SK-N-SH treated with all-trans-retinoic acid at 6 μM for 48 hours (cell line): ENCODE results near the gene THAP5.

Experiments
- ATAC-seq: fragments of 200-7000 bp; cut with Tn5 transposase; 3 replicates; pipeline ENCODE4 v1.9.1; 2020; ENCODE audit warnings: mild to moderate bottlenecking, moderate library complexity
- ARNTL ChIP-seq: fragments of 450-650 bp; formaldehyde crosslinking; IDR thresholded peaks from 2 replicates; pipeline ENCODE4 v1.5.0; 2020; ENCODE audit warnings: low read depth, mild to moderate bottlenecking, moderate library complexity, borderline replicate concordance
- BACH2 ChIP-seq: fragments of 250-450 bp; sonication (Bioruptor Pico); IDR thresholded peaks from 2 replicates; pipeline ENCODE4 v1.9.0; 2021; ENCODE audit warnings: mild to moderate bottlenecking, borderline replicate concordance
- CSDC2 ChIP-seq: fragments of 250-450 bp; sonication (Bioruptor Pico); IDR thresholded peaks from 2 replicates; pipeline ENCODE4 v1.5.0; 2020; ENCODE audit warnings: mild to moderate bottlenecking, moderate library complexity
- ESRRG ChIP-seq: fragments of 250-450 bp; sonication (Bioruptor Pico); IDR thresholded peaks from 2 replicates; pipeline ENCODE4 v1.6.1; 2021; ENCODE audit warnings: mild to moderate bottlenecking
- GLIS3 ChIP-seq: fragments of 250-450 bp; sonication (Bioruptor Pico); IDR thresholded peaks from 2 replicates; pipeline ENCODE4 v1.5.0; 2020; ENCODE audit warnings: mild to moderate bottlenecking, moderate library complexity
- OSR1 ChIP-seq: fragments of 250-450 bp; sonication (Bioruptor Pico); IDR thresholded peaks from 2 replicates; pipeline ENCODE4 v1.8.0; 2022; ENCODE audit warnings: moderate library complexity, mild to moderate bottlenecking, inconsistent platforms
- POU6F1 ChIP-seq: fragments of 250-450 bp; sonication (Bioruptor Pico); IDR thresholded peaks from 2 replicates; pipeline ENCODE4 v1.8.0; 2021; ENCODE audit warnings: low read depth, mild to moderate bottlenecking, moderate library complexity, borderline replicate concordance
- RARB ChIP-seq: fragments of 250-450 bp; sonication (Bioruptor Pico); IDR thresholded peaks from 2 replicates; pipeline ENCODE4 v1.8.0; 2021; ENCODE audit warnings: mild to moderate bottlenecking, moderate library complexity
- SNAI2 ChIP-seq: fragments of 250-450 bp; sonication (Bioruptor Pico); IDR thresholded peaks from 2 replicates; pipeline ENCODE4 v1.5.0; 2020; ENCODE audit warnings: mild to moderate bottlenecking, moderate library complexity
- TCF4 ChIP-seq: fragments of 250-450 bp; sonication (Bioruptor Pico); IDR thresholded peaks from 2 replicates; pipeline ENCODE4 v1.8.0; 2021; ENCODE audit warnings: mild to moderate bottlenecking, moderate library complexity, borderline replicate concordance
- TOX ChIP-seq: fragments of 250-450 bp; sonication (Bioruptor Pico); IDR thresholded peaks from 2 replicates; pipeline ENCODE4 v1.8.0; 2021; ENCODE audit warnings: mild to moderate bottlenecking, moderate library complexity, borderline replicate concordance
- ZC3H10 ChIP-seq: fragments of 250-450 bp; sonication (Bioruptor Pico); IDR thresholded peaks from 2 replicates; pipeline ENCODE4 v1.5.1; 2021; ENCODE audit warnings: mild to moderate bottlenecking, moderate library complexity
- ZFP3 ChIP-seq: fragments of 250-450 bp; sonication (Bioruptor Pico); IDR thresholded peaks from 2 replicates; pipeline ENCODE4 v1.5.0; 2020; ENCODE audit warnings: mild to moderate bottlenecking, moderate library complexity
- ZFP30 ChIP-seq: fragments of 450-650 bp; formaldehyde crosslinking; IDR thresholded peaks from 2 replicates; pipeline ENCODE4 v1.5.0; 2022; ENCODE audit warnings: mild to moderate bottlenecking, moderate library complexity
- ZNF565 ChIP-seq: fragments of 450-650 bp; formaldehyde crosslinking; conservative IDR thresholded peaks from 2 replicates; pipeline ENCODE4 v1.5.0; 2020; ENCODE audit warnings: low read depth, mild to moderate bottlenecking, moderate library complexity
- ZNF70 ChIP-seq: fragments of 450-650 bp; formaldehyde crosslinking; IDR thresholded peaks from 2 replicates; pipeline ENCODE4 v1.5.0; 2020; ENCODE audit warnings: mild to moderate bottlenecking, moderate library complexity
- ZNF8 ChIP-seq: fragments of 450-650 bp; formaldehyde crosslinking; IDR thresholded peaks from 2 replicates; pipeline ENCODE4 v1.5.0; 2020; ENCODE audit warnings: mild to moderate bottlenecking, moderate library complexity
- TF ChIP-seq, protein P1 (sequence below): fragments of 250-450 bp; sonication (Bioruptor Pico); IDR thresholded peaks from 2 replicates; pipeline ENCODE4 v1.5.1; 2021; ENCODE audit warnings: mild to moderate bottlenecking, moderate library complexity
- TF ChIP-seq, protein P2 (sequence below): fragments of 250-450 bp; sonication (Bioruptor Pico); IDR thresholded peaks from 2 replicates; pipeline ENCODE4 v1.8.0; 2020; ENCODE audit warnings: mild to moderate bottlenecking, moderate library complexity, borderline replicate concordance
- TF ChIP-seq, protein P3 (sequence below): fragments of 250-450 bp; sonication (Bioruptor Pico); IDR thresholded peaks from 2 replicates; pipeline ENCODE4 v1.5.0; 2020; ENCODE audit warnings: mild to moderate bottlenecking, moderate library complexity
- TF ChIP-seq, protein P4 (sequence below): fragments of 250-450 bp; sonication (Bioruptor Pico); IDR thresholded peaks from 2 replicates; pipeline ENCODE4 v1.5.1; 2020; ENCODE audit warnings: low read depth, mild to moderate bottlenecking, moderate library complexity

THAP5 gene

DNA sequence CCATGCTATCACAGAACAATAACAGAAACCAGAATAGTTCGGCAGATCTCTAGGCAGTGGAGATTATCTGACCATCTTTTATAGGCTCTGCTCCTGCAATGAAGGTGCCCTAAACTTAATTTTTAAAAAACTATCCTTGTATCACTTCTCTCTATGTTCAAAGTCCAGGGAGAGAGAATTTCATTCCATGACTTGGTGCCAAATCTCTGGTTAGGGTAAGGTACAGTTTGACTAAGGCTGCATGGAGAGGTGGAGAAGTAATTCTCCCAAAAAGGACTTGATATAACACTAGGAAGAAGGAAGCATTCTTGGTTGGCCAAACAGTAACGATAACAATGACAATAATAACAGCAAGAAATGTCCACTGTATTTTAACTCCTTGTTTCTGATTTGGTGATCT is 40.1 kb upstream of the THAP5 start:
- TF ChIP-seq CSDC2 (no peak), ZNF8 (CRISPR knock-in tag) (no peak), TOX (no peak), OSR1 (no peak), ZC3H10 (CRISPR knock-in tag) (no peak), ZFP30 (CRISPR knock-in tag) (no peak), ESRRG (no peak), RARB (CRISPR knock-in tag) (no peak), POU6F1 (no peak), ARNTL (CRISPR knock-in tag) (no peak), GLIS3 (CRISPR knock-in tag) (no peak), TCF4 (CRISPR knock-in tag) (no peak), SNAI2 (no peak), ZNF565 (CRISPR knock-in tag) (no peak), ZFP3 (CRISPR knock-in tag) (no peak), ZNF70 (CRISPR knock-in tag) (no peak)
- TF ChIP-seq, protein P1, sequence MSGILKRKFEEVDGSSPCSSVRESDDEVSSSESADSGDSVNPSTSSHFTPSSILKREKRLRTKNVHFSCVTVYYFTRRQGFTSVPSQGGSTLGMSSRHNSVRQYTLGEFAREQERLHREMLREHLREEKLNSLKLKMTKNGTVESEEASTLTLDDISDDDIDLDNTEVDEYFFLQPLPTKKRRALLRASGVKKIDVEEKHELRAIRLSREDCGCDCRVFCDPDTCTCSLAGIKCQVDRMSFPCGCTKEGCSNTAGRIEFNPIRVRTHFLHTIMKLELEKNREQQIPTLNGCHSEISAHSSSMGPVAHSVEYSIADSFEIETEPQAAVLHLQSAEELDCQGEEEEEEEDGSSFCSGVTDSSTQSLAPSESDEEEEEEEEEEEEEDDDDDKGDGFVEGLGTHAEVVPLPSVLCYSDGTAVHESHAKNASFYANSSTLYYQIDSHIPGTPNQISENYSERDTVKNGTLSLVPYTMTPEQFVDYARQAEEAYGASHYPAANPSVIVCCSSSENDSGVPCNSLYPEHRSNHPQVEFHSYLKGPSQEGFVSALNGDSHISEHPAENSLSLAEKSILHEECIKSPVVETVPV = no peak
- TF ChIP-seq, protein P2, sequence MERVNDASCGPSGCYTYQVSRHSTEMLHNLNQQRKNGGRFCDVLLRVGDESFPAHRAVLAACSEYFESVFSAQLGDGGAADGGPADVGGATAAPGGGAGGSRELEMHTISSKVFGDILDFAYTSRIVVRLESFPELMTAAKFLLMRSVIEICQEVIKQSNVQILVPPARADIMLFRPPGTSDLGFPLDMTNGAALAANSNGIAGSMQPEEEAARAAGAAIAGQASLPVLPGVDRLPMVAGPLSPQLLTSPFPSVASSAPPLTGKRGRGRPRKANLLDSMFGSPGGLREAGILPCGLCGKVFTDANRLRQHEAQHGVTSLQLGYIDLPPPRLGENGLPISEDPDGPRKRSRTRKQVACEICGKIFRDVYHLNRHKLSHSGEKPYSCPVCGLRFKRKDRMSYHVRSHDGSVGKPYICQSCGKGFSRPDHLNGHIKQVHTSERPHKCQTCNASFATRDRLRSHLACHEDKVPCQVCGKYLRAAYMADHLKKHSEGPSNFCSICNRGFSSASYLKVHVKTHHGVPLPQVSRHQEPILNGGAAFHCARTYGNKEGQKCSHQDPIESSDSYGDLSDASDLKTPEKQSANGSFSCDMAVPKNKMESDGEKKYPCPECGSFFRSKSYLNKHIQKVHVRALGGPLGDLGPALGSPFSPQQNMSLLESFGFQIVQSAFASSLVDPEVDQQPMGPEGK (CRISPR knock-in tag) = no peak
- TF ChIP-seq, protein P3, sequence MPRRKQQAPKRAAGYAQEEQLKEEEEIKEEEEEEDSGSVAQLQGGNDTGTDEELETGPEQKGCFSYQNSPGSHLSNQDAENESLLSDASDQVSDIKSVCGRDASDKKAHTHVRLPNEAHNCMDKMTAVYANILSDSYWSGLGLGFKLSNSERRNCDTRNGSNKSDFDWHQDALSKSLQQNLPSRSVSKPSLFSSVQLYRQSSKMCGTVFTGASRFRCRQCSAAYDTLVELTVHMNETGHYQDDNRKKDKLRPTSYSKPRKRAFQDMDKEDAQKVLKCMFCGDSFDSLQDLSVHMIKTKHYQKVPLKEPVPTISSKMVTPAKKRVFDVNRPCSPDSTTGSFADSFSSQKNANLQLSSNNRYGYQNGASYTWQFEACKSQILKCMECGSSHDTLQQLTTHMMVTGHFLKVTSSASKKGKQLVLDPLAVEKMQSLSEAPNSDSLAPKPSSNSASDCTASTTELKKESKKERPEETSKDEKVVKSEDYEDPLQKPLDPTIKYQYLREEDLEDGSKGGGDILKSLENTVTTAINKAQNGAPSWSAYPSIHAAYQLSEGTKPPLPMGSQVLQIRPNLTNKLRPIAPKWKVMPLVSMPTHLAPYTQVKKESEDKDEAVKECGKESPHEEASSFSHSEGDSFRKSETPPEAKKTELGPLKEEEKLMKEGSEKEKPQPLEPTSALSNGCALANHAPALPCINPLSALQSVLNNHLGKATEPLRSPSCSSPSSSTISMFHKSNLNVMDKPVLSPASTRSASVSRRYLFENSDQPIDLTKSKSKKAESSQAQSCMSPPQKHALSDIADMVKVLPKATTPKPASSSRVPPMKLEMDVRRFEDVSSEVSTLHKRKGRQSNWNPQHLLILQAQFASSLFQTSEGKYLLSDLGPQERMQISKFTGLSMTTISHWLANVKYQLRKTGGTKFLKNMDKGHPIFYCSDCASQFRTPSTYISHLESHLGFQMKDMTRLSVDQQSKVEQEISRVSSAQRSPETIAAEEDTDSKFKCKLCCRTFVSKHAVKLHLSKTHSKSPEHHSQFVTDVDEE (CRISPR knock-in tag) = no peak
- TF ChIP-seq, protein P4, sequence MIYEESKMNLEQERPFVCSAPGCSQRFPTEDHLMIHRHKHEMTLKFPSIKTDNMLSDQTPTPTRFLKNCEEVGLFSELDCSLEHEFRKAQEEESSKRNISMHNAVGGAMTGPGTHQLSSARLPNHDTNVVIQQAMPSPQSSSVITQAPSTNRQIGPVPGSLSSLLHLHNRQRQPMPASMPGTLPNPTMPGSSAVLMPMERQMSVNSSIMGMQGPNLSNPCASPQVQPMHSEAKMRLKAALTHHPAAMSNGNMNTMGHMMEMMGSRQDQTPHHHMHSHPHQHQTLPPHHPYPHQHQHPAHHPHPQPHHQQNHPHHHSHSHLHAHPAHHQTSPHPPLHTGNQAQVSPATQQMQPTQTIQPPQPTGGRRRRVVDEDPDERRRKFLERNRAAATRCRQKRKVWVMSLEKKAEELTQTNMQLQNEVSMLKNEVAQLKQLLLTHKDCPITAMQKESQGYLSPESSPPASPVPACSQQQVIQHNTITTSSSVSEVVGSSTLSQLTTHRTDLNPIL = no peak
- ATAC-seq = no peak

- TF ChIP-seq, protein P1 = no peak
- no peak for TF ChIP-seq BACH2 (CRISPR knock-in tag)
- ATAC-seq = no peak
These were observed 36.2 kb upstream of the THAP5 start for GRCh38 chr7:108605559-108606201.
